SK-N-SH (cell line): Measurements from ENCODE around the gene SMC1B. TPM values are rescaled to one million over a fixed set of nuclear protein-coding genes. Genes with fewer than 3 reads are reported as not detected.

Source experiments
- CTCF ChIA-PET: fragments of 300-600, 350-600 bp; formaldehyde crosslinking; extraction: SDS; loops from one replicate; lab custom pipeline; 2021; lab: Yijun Ruan, JAX
- POLR2A ChIA-PET: fragments of 350-600 bp; sonication (Branson Sonifier 250); formaldehyde crosslinking; extraction: SDS; loops from one replicate; lab custom pipeline; 2020; ENCODE audit warnings: antibody characterized with exemption, inconsistent platforms; lab: Yijun Ruan, JAX
- DNase-seq: peaks from one replicate; pipeline ENCODE4 v3.0.0; 2012
- H2AFZ ChIP-seq: fragments of 200-600 bp; sonication (generic); 2 replicates; pipeline ENCODE4 v1.8.1; 2016; ENCODE audit warnings: antibody characterized with exemption, mild to moderate bottlenecking, low read depth
- H3F3A ChIP-seq: fragments of 200-600 bp; sonication (generic); replicated peaks from 2 replicates; pipeline ENCODE3; 2016; ENCODE audit warnings: antibody characterized with exemption, mild to moderate bottlenecking; ENCODE audit not compliant: insufficient read depth
- H3K27ac ChIP-seq, 2 experiments: fragments of 200-500 bp in 1 of 2; fragments of 200-600 bp in 1 of 2; sonication (Bioruptor generic) in 1 of 2; sonication (generic), shearing (Covaris generic) in 1 of 2; 2 replicates each; pipeline versions ENCODE4 v1.5.1 to v1.6.1; 2014 to 2016; ENCODE audit warnings: low read depth in 2 of 2, inconsistent platforms in 1 of 2, low read length in 1 of 2, mild to moderate bottlenecking in 1 of 2, mixed read lengths in 1 of 2
- H3K27me3 ChIP-seq: fragments of 200-600 bp; sonication (generic), shearing (Covaris generic); 2 replicates; pipeline ENCODE4 v1.6.1; 2016; ENCODE audit warnings: mixed run types; ENCODE audit not compliant: insufficient read depth
- H3K36me3 ChIP-seq, 2 experiments: fragments of 200-500 bp in 1 of 2; fragments of 200-600 bp in 1 of 2; sonication (Bioruptor generic) in 1 of 2; sonication (generic) in 1 of 2; replicated peaks in 1 of 2; 2 replicates each; pipeline versions ENCODE3 to v1.5.1; 2014 to 2016; ENCODE audit warnings: low read length in 1 of 2, mild to moderate bottlenecking in 1 of 2; ENCODE audit not compliant: insufficient read depth in 2 of 2, control insufficient read depth in 1 of 2
- H3K4me1 ChIP-seq, 2 experiments: fragments of 200-500 bp in 1 of 2; fragments of 200-600 bp in 1 of 2; sonication (Bioruptor generic) in 1 of 2; sonication (generic), shearing (Covaris generic) in 1 of 2; 2 replicates each; pipeline versions ENCODE4 v1.5.1 to v1.6.1; 2014 to 2016; ENCODE audit warnings: low read depth in 1 of 2, low read length in 1 of 2, mixed run types in 1 of 2; ENCODE audit not compliant: insufficient read depth in 2 of 2, control insufficient read depth in 1 of 2
- H3K4me2 ChIP-seq: fragments of 200-600 bp; sonication (generic), shearing (Covaris generic); 2 replicates; pipeline ENCODE4 v1.6.1; 2017; ENCODE audit warnings: mixed run types
- H3K4me3 ChIP-seq, 2 experiments: fragments of 200-500 bp in 1 of 2; fragments of 200-600 bp in 1 of 2; sonication (Bioruptor generic) in 1 of 2; sonication (generic), shearing (Covaris generic) in 1 of 2; 2 replicates each; pipeline versions ENCODE4 v1.5.1 to v1.8.1; 2014 to 2016; ENCODE audit warnings: low read depth in 2 of 2, inconsistent platforms in 1 of 2, low read length in 1 of 2, mild to moderate bottlenecking in 1 of 2, mixed read lengths in 1 of 2, moderate library complexity in 1 of 2
- H3K79me2 ChIP-seq: fragments of 200-600 bp; sonication (generic); 2 replicates; pipeline ENCODE4 v1.8.1; 2017; ENCODE audit warnings: mild to moderate bottlenecking; ENCODE audit not compliant: insufficient read depth
- H3K9ac ChIP-seq: fragments of 200-600 bp; sonication (generic); 2 replicates; pipeline ENCODE4 v1.6.1; 2017; ENCODE audit warnings: mixed run types
- H3K9me2 ChIP-seq: fragments of 200-600 bp; sonication (generic); 2 replicates; pipeline ENCODE4 v1.6.1; 2017; ENCODE audit warnings: mixed run types
- H3K9me3 ChIP-seq: fragments of 200-600 bp; sonication (generic); 2 replicates; pipeline ENCODE4 v1.6.1; 2017; ENCODE audit warnings: mixed run types, mild to moderate bottlenecking, moderate library complexity
- H4K20me1 ChIP-seq: fragments of 200-600 bp; sonication (generic); 2 replicates; pipeline ENCODE4 v1.6.1; 2017; ENCODE audit warnings: mild to moderate bottlenecking, mixed run types; ENCODE audit not compliant: insufficient read depth
- CHD2 ChIP-seq: fragments of 150-350 bp; IDR thresholded peaks from 2 replicates; pipeline ENCODE4 v1.6.1; 2018; ENCODE audit warnings: low read length; ENCODE audit not compliant: partially characterized antibody
- FOSL2 ChIP-seq: IDR thresholded peaks from 2 replicates; pipeline ENCODE4 v1.4.0; 2012; ENCODE audit warnings: low read depth, mild to moderate bottlenecking, moderate library complexity, borderline replicate concordance
- FOXJ3 ChIP-seq: sonication (generic); formaldehyde crosslinking; IDR thresholded peaks from 2 replicates; pipeline ENCODE4 v1.5.1; 2020; ENCODE audit warnings: mild to moderate bottlenecking, missing genetic modification reagents
- FOXM1 ChIP-seq: IDR thresholded peaks from 2 replicates; pipeline ENCODE4 v1.4.0; 2012; ENCODE audit warnings: low read depth, mild to moderate bottlenecking
- JUND ChIP-seq: IDR thresholded peaks from 2 replicates; pipeline ENCODE4 v1.4.0; 2012
- MXI1 ChIP-seq: IDR thresholded peaks from 2 replicates; pipeline ENCODE4 v1.6.1; 2012; ENCODE audit warnings: mild to moderate bottlenecking, low read depth, low read length, improper control_type of control experiment
- NFIC ChIP-seq: IDR thresholded peaks from 2 replicates; pipeline ENCODE4 v1.4.0; 2012; ENCODE audit warnings: borderline replicate concordance
- POLR2AphosphoS5 ChIP-seq: IDR thresholded peaks from 2 replicates; pipeline ENCODE4 v1.6.1; 2012; ENCODE audit warnings: low read depth, low read length
- RAD21 ChIP-seq: IDR thresholded peaks from 2 replicates; pipeline ENCODE4 v1.6.1; 2012; ENCODE audit warnings: mild to moderate bottlenecking, low read length
- RCOR1 ChIP-seq: fragments of 150-350 bp; IDR thresholded peaks from 2 replicates; pipeline ENCODE4 v1.6.1; 2017; ENCODE audit warnings: antibody characterized with exemption, low read length
- RFX5 ChIP-seq: IDR thresholded peaks from 2 replicates; pipeline ENCODE4 v1.6.1; 2012; ENCODE audit warnings: mild to moderate bottlenecking, improper control_type of control experiment, low read length
- RXRA ChIP-seq: IDR thresholded peaks from 2 replicates; pipeline ENCODE4 v1.4.0; 2012; ENCODE audit warnings: low read depth, mild to moderate bottlenecking, borderline replicate concordance
- TEAD4 ChIP-seq: IDR thresholded peaks from 2 replicates; pipeline ENCODE4 v1.4.0; 2012; ENCODE audit warnings: mild to moderate bottlenecking, borderline replicate concordance; ENCODE audit not compliant: insufficient read depth
- USF1 ChIP-seq: IDR thresholded peaks from 2 replicates; pipeline ENCODE4 v1.4.0; 2012; ENCODE audit warnings: low read depth, borderline replicate concordance
- YY1 ChIP-seq: IDR thresholded peaks from 2 replicates; pipeline ENCODE4 v1.4.0; 2012; ENCODE audit warnings: low read depth, mild to moderate bottlenecking
- WGBS: methylation state at CpG from one replicate; pipeline ENCODE4 v1.1.6; 2017; ENCODE audit warnings: low lambda C conversion rate; 5-methylcytosine and 5-hydroxymethylcytosine counted together
- polyA plus RNA-seq, 3 experiments: library from polyadenylated mRNA; depleted of rRNA; stranded (reverse); fragments of >200 nt; gene quantifications; 2 replicates each; pipeline ENCODE4 v1.2.3, GENCODE V29; 2012
- TF ChIP-seq, protein P1 (sequence below): IDR thresholded peaks from 2 replicates; pipeline ENCODE4 v1.4.0; 2012; ENCODE audit warnings: low read depth, borderline replicate concordance

The SMC1B gene
- polyA plus RNA-seq, 1 of the 3 experiments (the other 2 are of a cell fraction) = not detected

DNA sequence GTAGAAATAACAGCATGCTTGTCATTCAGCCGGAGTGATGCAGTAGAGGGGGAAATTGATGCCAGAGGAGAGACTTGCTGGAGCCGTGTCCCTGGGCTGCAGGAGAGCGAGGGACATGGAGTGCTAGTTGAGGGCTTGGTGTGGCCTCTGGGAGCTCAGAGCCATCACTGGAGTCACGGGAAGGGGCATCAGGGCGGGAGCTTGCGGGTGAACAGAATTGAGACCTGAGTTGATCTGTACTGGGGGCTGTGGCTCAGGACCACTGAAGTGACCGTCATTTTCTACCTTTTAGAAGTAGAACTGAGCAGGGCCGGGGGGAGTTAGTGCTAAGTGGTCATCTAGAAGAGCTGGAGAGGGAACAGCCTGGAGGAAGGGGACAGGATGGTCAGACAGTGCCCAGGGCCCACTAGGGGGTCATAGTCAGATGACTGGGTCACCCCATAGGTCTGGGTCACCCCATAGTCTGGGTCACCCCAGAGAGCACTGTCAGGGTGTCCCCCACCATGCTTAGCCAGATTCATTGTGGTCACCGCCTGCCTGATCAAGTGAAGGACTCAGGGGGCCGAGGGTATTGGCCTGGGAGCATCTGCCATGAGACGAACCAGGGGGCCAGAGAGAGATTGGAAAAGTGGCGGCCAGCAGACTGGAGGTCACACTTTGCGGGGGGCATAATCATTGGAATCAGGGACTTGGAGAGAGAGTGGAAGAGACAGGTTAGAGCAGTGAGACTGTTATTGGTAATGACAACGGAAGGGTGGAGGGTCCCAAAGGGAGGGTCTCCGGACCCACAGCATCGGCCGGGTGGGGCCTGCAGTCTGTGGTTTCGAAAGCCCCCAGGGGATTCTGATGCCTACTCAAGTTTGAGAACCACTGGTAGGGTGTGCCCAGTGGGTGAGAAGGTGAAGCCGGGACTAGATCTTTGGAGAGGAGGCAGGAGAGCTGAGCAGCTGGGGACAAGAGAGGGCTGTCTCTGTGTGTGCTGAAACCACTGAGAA lies 15.3 kb upstream of the SMC1B start:
- CTCF ChIA-PET = interaction anchor here (0.8 to 1.0 kb wide), 2 partner anchors 160 to 228 kb away, joined by 3 read pairs; no protein-coding TSS in a partner anchor
- Histone ChIP-seq H3K4me3 (no peak overlapping the region), H3K27me3 (0 out of 2 replicates have a peak, but pooled peaks cover 5% of the 10 kb centered on the region), H3K79me2 (no peaks in the 10 kb centered on the region), H3F3A (no peaks in the 10 kb centered on the region), H3K27ac (no peak overlapping the region), H2AFZ (no peak overlapping the region), H4K20me1 (no peaks in the 10 kb centered on the region), H3K4me2 (no peak overlapping the region), H3K9me2 (no peaks in the 10 kb centered on the region)
- POLR2A ChIA-PET = no interaction called here
- DNase-seq = no peak
- no peak for TF ChIP-seq YY1
- TF ChIP-seq, protein P1, sequence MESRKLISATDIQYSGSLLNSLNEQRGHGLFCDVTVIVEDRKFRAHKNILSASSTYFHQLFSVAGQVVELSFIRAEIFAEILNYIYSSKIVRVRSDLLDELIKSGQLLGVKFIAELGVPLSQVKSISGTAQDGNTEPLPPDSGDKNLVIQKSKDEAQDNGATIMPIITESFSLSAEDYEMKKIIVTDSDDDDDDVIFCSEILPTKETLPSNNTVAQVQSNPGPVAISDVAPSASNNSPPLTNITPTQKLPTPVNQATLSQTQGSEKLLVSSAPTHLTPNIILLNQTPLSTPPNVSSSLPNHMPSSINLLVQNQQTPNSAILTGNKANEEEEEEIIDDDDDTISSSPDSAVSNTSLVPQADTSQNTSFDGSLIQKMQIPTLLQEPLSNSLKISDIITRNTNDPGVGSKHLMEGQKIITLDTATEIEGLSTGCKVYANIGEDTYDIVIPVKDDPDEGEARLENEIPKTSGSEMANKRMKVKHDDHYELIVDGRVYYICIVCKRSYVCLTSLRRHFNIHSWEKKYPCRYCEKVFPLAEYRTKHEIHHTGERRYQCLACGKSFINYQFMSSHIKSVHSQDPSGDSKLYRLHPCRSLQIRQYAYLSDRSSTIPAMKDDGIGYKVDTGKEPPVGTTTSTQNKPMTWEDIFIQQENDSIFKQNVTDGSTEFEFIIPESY = no peak
- no peak for TF ChIP-seq NFIC
- no peak for TF ChIP-seq USF1
- no peak for TF ChIP-seq POLR2AphosphoS5
- no peak for TF ChIP-seq FOXJ3 (CRISPR knock-in tag)
- TF ChIP-seq FOXM1 = no peak
- TF ChIP-seq TEAD4 = no peak
- no peak for TF ChIP-seq RFX5
- no peak for TF ChIP-seq RCOR1
- TF ChIP-seq JUND = no peak
- TF ChIP-seq CHD2 = no peak
- no peak for TF ChIP-seq MXI1
- no peak for TF ChIP-seq FOSL2
- TF ChIP-seq RAD21 = no peak
- TF ChIP-seq RXRA = no peak
- TF ChIP-seq, all 33 proteins: peak for 0
- no peaks in the 10 kb centered on the region for H3K36me3 ChIP-seq
- WGBS = 68% methylated on average over 19 of the region's 19 CpGs
- no peak overlapping the region for H3K9ac ChIP-seq
- no peaks in the 10 kb centered on the region for H3K9me3 ChIP-seq
- H3K4me1 ChIP-seq = no peaks in the 10 kb centered on the region
